Endothelial cell of umbilical vein (primary cell): ENCODE results near the gene PPP1R1A. TPM values are rescaled to one million over a fixed set of nuclear protein-coding genes. Genes with fewer than 3 reads are reported as not detected.

ENCODE experiments used
- BruUV-seq: library from RNA; stranded (reverse); fragments of 400-500 nt; replicated peaks from 2 replicates; lab custom pipeline; 2021; lab: Mats Ljungman, UMichigan
- CTCF ChIA-PET: fragments of 300-600, 350-600 bp; sonication (Branson Sonifier 250); formaldehyde crosslinking; loops from one replicate; lab custom pipeline; 2021; ENCODE audit warnings: antibody characterized with exemption, inconsistent platforms; lab: Charles Lee
- POLR2A ChIA-PET: fragments of 300-600, 350-600 bp; sonication (Branson Sonifier 250); formaldehyde crosslinking; loops from one replicate; lab custom pipeline; 2021; ENCODE audit warnings: antibody characterized with exemption, inconsistent platforms; lab: Charles Lee
- DNase-seq: peaks from one replicate; pipeline ENCODE4 v3.0.0-alpha.2; 2011; ENCODE audit warnings: low read depth, low spot score
- FAIRE-seq: peaks from 2 replicates; lab custom pipeline; 2011; peaks lifted over from hg19 to GRCh38; lab: Jason Lieb, UNC
- H2AFZ ChIP-seq: 2 replicates; pipeline ENCODE4 v1.6.0; 2012; ENCODE audit warnings: low read depth, low read length, control low read depth, inconsistent platforms
- H3K27ac ChIP-seq: 2 replicates; pipeline ENCODE4 v1.5.1; 2011; ENCODE audit warnings: low read depth, mild to moderate bottlenecking, control low read depth, low read length, moderate library complexity; ENCODE audit not compliant: insufficient read depth
- H3K27me3 ChIP-seq, 2 experiments: 2 replicates each; pipeline versions ENCODE4 v1.6.0 to v1.6.1; 2011; ENCODE audit warnings: low read length in 2 of 2, mixed read lengths in 1 of 2; ENCODE audit not compliant: control insufficient read depth in 2 of 2, insufficient read depth in 2 of 2
- H3K36me3 ChIP-seq, 2 experiments: 2 replicates in 1 of 2; 3 replicates in 1 of 2; pipeline ENCODE4 v1.5.1; 2011; ENCODE audit warnings: low read length in 2 of 2, mild to moderate bottlenecking in 1 of 2, moderate library complexity in 1 of 2; ENCODE audit not compliant: control insufficient read depth in 2 of 2, insufficient read depth in 2 of 2; ENCODE audit errors: extremely low read depth in 1 of 2
- H3K4me1 ChIP-seq: 3 replicates; pipeline ENCODE4 v1.5.1; 2011; ENCODE audit warnings: mild to moderate bottlenecking, low read length; ENCODE audit not compliant: control insufficient read depth, insufficient read depth; ENCODE audit errors: extremely low read depth
- H3K4me2 ChIP-seq: 2 replicates; pipeline ENCODE4 v1.6.1; 2011; ENCODE audit warnings: low read length, control low read depth, mixed read lengths; ENCODE audit not compliant: insufficient read depth
- H3K4me3 ChIP-seq, 3 experiments: fragments of 200-600 bp in 1 of 3; sonication (generic), shearing (Covaris generic) in 1 of 3; replicated peaks in 1 of 3; 2 replicates each; pipeline ENCODE4 v1.5.1; 2011 to 2016; ENCODE audit warnings: control low read depth in 3 of 3, low read length in 3 of 3, mild to moderate bottlenecking in 2 of 3, inconsistent platforms in 1 of 3, low read depth in 1 of 3, moderate library complexity in 1 of 3; ENCODE audit not compliant: insufficient read depth in 1 of 3
- H3K79me2 ChIP-seq: 2 replicates; pipeline ENCODE4 v1.6.0; 2012; ENCODE audit warnings: low read length, inconsistent platforms; ENCODE audit not compliant: control insufficient read depth, insufficient read depth
- H3K9ac ChIP-seq: replicated peaks from 2 replicates; pipeline ENCODE3; 2011; ENCODE audit warnings: low read length, control low read depth; ENCODE audit not compliant: insufficient read depth; ENCODE audit errors: extremely low read depth
- H3K9me1 ChIP-seq: replicated peaks from 3 replicates; pipeline ENCODE4 v1.6.0; 2011; ENCODE audit warnings: mild to moderate bottlenecking, low read length; ENCODE audit not compliant: control insufficient read depth, insufficient read depth; ENCODE audit errors: extremely low read depth
- H3K9me3 ChIP-seq: replicated peaks from 2 replicates; pipeline ENCODE4 v1.5.1; 2012; ENCODE audit warnings: low read length, inconsistent platforms; ENCODE audit not compliant: control insufficient read depth, insufficient read depth
- H4K20me1 ChIP-seq: replicated peaks from 2 replicates; pipeline ENCODE3; 2011; ENCODE audit warnings: mild to moderate bottlenecking, low read length; ENCODE audit not compliant: control insufficient read depth, insufficient read depth; ENCODE audit errors: extremely low read depth
- CTCF ChIP-seq, 2 donors: IDR thresholded peaks; 1 replicate in 1 of 2; 2 replicates in 1 of 2; pipeline ENCODE4 v1.5.1; 2011; ENCODE audit warnings: low read length in 2 of 2, mild to moderate bottlenecking in 2 of 2, moderate library complexity in 2 of 2, control low read depth in 1 of 2, inconsistent platforms in 1 of 2, low read depth in 1 of 2; ENCODE audit not compliant: insufficient read depth in 1 of 2; ENCODE audit errors: extremely low read depth in 1 of 2
- EZH2 ChIP-seq: IDR thresholded peaks from 2 replicates; pipeline ENCODE4 v1.6.1; 2012; ENCODE audit warnings: borderline replicate concordance, low read depth, mild to moderate bottlenecking, moderate library complexity, low read length, inconsistent platforms; ENCODE audit not compliant: severe bottlenecking
- FOS ChIP-seq: IDR thresholded peaks from 2 replicates; pipeline ENCODE4 v1.6.1; 2011; ENCODE audit warnings: mild to moderate bottlenecking, low read length, moderate library complexity, borderline replicate concordance; ENCODE audit not compliant: insufficient read depth
- GATA2 ChIP-seq: IDR thresholded peaks from 2 replicates; pipeline ENCODE4 v1.7.0; 2011; ENCODE audit warnings: low read depth, mild to moderate bottlenecking, moderate library complexity, mixed read lengths, low read length; ENCODE audit not compliant: insufficient read length, insufficient read depth
- JUN ChIP-seq: IDR thresholded peaks from 2 replicates; pipeline ENCODE4 v1.6.1; 2011; ENCODE audit warnings: borderline replicate concordance, low read depth; ENCODE audit not compliant: insufficient read length, insufficient read depth
- MAX ChIP-seq: IDR thresholded peaks from 2 replicates; pipeline ENCODE4 v1.6.1; 2011; ENCODE audit not compliant: insufficient read depth, insufficient read length
- MYC ChIP-seq: IDR thresholded peaks from one replicate; pipeline ENCODE4 v1.6.1; 2011; ENCODE audit warnings: mild to moderate bottlenecking, low read depth, low read length
- POLR2A ChIP-seq: IDR thresholded peaks from 2 replicates; pipeline ENCODE4 v1.6.1; 2012; ENCODE audit warnings: low read depth, mild to moderate bottlenecking, control low read depth, low read length
- POLR2AphosphoS5 ChIP-seq: IDR thresholded peaks from 2 replicates; pipeline ENCODE4 v1.6.1; 2012; ENCODE audit warnings: low read depth, mild to moderate bottlenecking, control low read depth, low read length, moderate library complexity; ENCODE audit not compliant: insufficient read depth
- dilution Hi-C: fragments of 300-500 bp; cut with MboI; formaldehyde crosslinking; loops from one replicate; pipeline ENCODE4 v1.15.0; 2019; ENCODE audit warnings: low sequenced_read_pairs; ENCODE audit not compliant: extremely low pct_ligation_motif_present
- intact Hi-C: fragments of 100-400 bp; cut with micrococcal nuclease; formaldehyde crosslinking; loops from one replicate; pipeline ENCODE4 v1.10.0; 2022
- polyA plus RNA-seq, 4 experiments: library from polyadenylated mRNA; depleted of rRNA in 3 of 4; stranded (reverse) in 3 of 4; unstranded in 1 of 4; fragments of >200 nt; gene quantifications; 2 replicates each; pipeline versions ENCODE4 v1.2.1 to v1.2.3, GENCODE V29; 2011 to 2012; ENCODE audit warnings: missing spikeins in 1 of 4
- total RNA-seq: library from RNA; stranded (reverse); gene quantifications from 2 replicates; pipeline ENCODE4 v1.2.3, GENCODE V29; 2021

Gene PPP1R1A
- total and polyA plus RNA-seq, 2 donors (not counting 3 experiments of a cell fraction or from before 2014, with no cell fraction given): not detected

- H2AFZ ChIP-seq: no peak overlapping the region
- POLR2A ChIA-PET: no interaction called here
- H3K9ac ChIP-seq: no peak overlapping the region
- TF ChIP-seq JUN: no peak
- TF ChIP-seq POLR2A: no peak
- no peak for TF ChIP-seq MYC
- no peak for TF ChIP-seq GATA2
- no peak for TF ChIP-seq MAX
- TF ChIP-seq POLR2AphosphoS5: no peak
- TF ChIP-seq FOS: no peak
- TF ChIP-seq CTCF (IDR thresholded peaks at IDR 0.05; ENCODE audit: extremely low read depth in 1 of 2, insufficient read depth in 1 of 2, low read depth in 1 of 2, low read length in 2 of 2): no peak
- TF ChIP-seq EZH2: no peak
- no peaks in the 10 kb centered on the region for H3K9me1 ChIP-seq
- CTCF ChIA-PET: interaction anchor here (0.6 to 2.0 kb wide), 6 partner anchors 19 to 341 kb away, joined by 3 to 10 read pairs (median 3); no protein-coding TSS in a partner anchor
- no peaks in the 10 kb centered on the region for H3K4me1 ChIP-seq
- dilution Hi-C loops (no loop called here), intact Hi-C loops (loop anchor here (5.0 kb wide), 1 partner anchor 358 kb away; no protein-coding TSS in a partner anchor)
- FAIRE-seq (no peak), DNase-seq (no peak)
- H3K27ac ChIP-seq: no peak overlapping the region
- no peak overlapping the region for H3K4me3 ChIP-seq
- H3K9me3 ChIP-seq: no peaks in the 10 kb centered on the region
- no peaks in the 10 kb centered on the region for H3K36me3 ChIP-seq
- H3K4me2 ChIP-seq: no peak overlapping the region
- H4K20me1 ChIP-seq: no peaks in the 10 kb centered on the region
- no peaks in the 10 kb centered on the region for H3K79me2 ChIP-seq
- no TSS peak for BruUV-seq
- peaks cover 10 to 15% of the 10 kb centered on the region in 2 experiments for H3K27me3 ChIP-seq
Measured at GRCh38 chr12:54598970-54599369, 10.5 kb upstream of the PPP1R1A start.
